AG10803 (cell line): ENCODE results near the gene PLXDC1.

Experiments
- DNase-seq: peaks from one replicate; pipeline ENCODE4 v3.0.0; 2010; ENCODE audit warnings: low read depth
- H3K4me3 ChIP-seq: 2 replicates; pipeline ENCODE4 v1.5.1; 2011; ENCODE audit warnings: mild to moderate bottlenecking, low read length, control low read depth
- TF ChIP-seq, protein P1 (sequence below): conservative IDR thresholded peaks from 2 replicates; pipeline ENCODE4 v1.5.1; 2011; ENCODE audit warnings: mild to moderate bottlenecking, low read length, control low read depth, inconsistent platforms

PLXDC1 gene

DNA sequence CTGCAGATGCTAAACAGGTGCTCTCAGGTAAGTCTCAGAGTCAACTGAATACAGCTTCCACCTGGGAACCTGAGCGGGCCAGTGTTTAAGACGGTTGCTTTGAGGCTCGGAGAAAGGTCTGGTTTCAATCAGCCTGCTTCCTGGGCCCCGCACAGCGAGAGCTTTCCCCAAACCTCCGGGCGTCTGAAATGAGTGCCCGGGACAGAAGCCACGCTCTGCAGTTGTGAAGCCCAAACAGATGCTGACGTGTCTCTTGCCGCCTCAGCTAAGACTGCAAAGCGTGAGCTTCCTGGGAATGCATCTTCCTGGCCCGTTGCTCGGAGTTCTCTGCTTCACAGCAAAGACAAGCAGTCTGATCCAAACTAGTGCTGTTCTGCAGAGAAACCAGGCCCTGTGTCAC is 36.7 kb downstream of the PLXDC1 start:
- peak; percentile 69 for DNase-seq
- H3K4me3 ChIP-seq = no peak overlapping the region
- TF ChIP-seq, protein P1, sequence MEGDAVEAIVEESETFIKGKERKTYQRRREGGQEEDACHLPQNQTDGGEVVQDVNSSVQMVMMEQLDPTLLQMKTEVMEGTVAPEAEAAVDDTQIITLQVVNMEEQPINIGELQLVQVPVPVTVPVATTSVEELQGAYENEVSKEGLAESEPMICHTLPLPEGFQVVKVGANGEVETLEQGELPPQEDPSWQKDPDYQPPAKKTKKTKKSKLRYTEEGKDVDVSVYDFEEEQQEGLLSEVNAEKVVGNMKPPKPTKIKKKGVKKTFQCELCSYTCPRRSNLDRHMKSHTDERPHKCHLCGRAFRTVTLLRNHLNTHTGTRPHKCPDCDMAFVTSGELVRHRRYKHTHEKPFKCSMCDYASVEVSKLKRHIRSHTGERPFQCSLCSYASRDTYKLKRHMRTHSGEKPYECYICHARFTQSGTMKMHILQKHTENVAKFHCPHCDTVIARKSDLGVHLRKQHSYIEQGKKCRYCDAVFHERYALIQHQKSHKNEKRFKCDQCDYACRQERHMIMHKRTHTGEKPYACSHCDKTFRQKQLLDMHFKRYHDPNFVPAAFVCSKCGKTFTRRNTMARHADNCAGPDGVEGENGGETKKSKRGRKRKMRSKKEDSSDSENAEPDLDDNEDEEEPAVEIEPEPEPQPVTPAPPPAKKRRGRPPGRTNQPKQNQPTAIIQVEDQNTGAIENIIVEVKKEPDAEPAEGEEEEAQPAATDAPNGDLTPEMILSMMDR = no peak

DNA sequence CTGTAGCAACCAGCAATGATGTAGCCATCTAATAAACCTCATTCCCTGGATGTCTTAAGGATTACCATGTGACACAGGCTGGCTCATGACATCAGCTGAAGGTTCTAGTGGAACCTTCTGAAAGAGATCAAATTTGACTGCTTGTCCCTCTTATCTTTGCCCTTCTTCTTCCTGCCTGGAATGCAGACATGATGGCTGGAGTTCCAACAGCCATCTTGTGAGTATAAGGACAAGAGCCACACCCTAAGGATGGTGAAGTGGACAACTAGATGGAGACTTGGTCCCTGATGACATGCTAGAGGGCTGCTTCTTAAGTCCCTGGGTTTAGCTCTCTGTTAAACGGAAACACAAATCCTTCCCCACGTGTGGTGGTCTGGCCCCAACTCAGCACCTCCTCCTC is 37.6 kb downstream of the PLXDC1 start:
- no peak overlapping the region for H3K4me3 ChIP-seq
- DNase-seq = no peak
- TF ChIP-seq, protein P1 = no peak

DNA sequence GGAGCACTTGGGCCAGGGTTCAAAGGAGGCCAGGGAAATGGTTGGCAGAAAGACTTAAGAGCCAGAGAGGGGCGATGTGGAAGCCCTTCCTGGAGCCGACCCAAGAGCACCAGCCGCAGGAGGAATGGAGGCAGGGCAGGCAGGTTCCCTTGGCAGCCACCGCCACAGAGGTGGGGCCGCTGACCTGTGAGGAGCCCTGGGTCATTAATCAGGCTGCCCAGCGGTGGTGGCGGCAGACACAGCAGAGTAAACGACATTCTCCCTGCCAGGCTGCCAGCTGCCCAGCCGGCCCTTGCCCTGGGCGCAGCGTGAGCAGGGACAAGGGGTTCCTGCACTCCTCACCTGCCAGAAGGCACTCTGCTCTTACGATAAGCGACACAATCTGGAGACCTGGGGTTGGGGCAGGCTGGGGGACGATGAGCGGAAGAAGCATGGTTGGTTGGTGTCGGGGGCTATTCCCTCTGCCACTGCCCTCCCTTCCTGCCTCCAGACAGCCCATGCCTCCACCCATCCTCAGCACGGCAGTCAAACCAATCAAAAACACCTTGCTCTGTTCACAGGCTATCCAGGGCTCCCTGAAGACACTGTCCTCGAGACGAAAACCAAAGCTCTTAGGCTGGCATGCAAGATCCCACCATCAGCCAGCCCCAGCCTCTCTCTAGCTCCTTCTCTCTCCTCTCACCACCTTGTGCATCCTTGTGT is 40.9 kb downstream of the PLXDC1 start:
- TF ChIP-seq, protein P1 = no peak
- DNase-seq = no peak
- H3K4me3 ChIP-seq = no peak overlapping the region

DNA sequence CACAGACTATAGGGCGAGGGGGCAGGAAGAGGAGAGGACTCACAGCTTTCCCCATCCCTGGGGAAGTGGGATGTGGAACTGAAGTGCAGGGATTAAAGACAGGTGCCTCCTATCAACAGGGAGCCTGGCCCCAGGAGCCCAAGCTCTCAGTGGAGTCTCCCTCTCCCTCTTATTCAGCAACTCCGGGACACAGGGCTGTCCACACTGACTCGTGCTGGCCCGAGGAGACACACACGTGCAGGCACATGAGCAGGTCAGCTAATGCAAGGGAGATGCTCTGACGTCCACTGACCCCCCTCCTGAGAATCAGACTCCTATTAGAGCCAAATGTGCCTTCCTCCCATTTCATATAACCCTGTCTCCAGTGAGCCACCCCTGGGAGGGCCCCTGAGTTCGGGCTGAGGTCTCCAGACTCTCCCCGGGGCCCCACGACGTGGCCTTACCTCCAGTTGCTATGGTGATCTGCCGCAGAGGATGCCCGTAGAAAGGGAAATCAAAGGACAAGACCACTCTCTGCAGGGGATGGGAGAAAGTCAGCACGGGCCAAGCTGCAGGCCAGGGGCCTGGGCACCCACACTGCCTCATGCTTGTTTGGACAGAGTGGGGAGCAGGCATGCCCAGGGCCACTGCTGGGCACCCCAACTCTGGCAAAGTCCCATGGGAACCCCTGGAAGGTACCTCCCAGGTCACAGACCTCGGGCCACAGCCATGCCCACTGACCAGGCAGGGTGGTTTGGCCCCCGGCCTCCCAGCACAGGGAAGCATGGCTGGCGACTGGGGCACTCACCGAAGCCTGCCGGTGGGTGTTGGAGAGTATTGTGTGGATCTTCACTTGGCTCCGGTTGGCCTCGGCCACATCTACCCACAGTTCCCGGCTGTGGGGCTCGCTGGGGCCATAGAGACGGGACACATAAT is 42.7 kb downstream of the PLXDC1 start:
- DNase-seq = no peak
- H3K4me3 ChIP-seq = no peak overlapping the region
- TF ChIP-seq, protein P1 = no peak

DNA sequence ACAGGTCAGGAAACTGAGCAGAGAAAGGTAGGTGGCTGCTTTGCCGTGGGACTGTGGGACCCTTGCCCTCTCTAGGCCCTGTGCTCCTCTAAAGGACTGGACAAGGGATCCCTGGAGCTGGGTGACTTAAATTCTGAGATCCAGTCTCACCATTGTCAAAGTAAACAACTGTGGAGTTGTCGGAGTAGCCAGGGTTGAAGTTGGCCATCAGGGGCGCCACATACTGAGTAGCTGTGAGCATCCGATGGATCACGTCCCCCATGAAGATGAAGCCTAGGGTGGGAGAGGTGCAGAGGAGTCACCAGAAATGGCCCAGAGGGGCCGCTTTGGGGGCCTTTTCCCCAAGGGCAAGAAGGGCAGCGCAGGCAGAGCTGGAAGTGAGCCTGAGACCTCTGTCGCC is 43.5 kb downstream of the PLXDC1 start:
- TF ChIP-seq, protein P1 = no peak
- no peak overlapping the region for H3K4me3 ChIP-seq
- no peak for DNase-seq

DNA sequence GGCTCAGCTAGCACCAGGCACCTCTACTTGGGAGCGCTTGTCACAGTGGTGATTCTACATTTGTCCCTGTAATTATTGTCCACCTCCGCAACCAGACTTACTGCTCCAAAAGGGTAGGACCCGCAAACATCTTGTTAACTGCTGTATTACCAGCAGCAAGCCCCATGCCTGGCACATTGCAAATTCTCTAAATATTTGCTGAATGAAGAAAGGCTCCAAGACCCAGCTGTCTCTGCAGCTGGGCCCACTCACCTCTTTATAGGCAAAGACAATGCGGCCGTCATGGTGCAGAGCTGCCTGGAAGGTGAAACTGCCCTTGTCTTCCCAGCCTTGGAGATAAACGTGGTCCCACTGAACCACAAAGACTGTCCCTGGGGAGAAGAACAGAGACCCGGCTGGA is 44.3 kb downstream of the PLXDC1 start:
- TF ChIP-seq, protein P1 = no peak
- no peak for DNase-seq
- H3K4me3 ChIP-seq = no peak overlapping the region
